GM23248 (cell line): ENCODE measurements around the gene FAM174C. TPM values are rescaled to one million over a fixed set of nuclear protein-coding genes. Genes with fewer than 3 reads are reported as not detected.

Source experiments
- DNase-seq: peaks from one replicate; pipeline ENCODE4 v3.0.0-alpha.2; 2015
- H2AFZ ChIP-seq: fragments of 200-600 bp; sonication (generic); 2 replicates; pipeline ENCODE4 v1.6.1; 2016; ENCODE audit warnings: antibody characterized with exemption
- H3F3A ChIP-seq: fragments of 200-600 bp; sonication (generic); 2 replicates; pipeline ENCODE4 v1.6.1; 2016; ENCODE audit warnings: mild to moderate bottlenecking, antibody characterized with exemption, mixed run types; ENCODE audit not compliant: insufficient read depth
- H3K27ac ChIP-seq: fragments of 200-600 bp; sonication (generic); 2 replicates; pipeline ENCODE4 v1.5.1; 2016; ENCODE audit warnings: mild to moderate bottlenecking
- H3K27me3 ChIP-seq: fragments of 200-600 bp; sonication (generic); replicated peaks from 2 replicates; pipeline ENCODE4 v1.6.1; 2016; ENCODE audit warnings: mild to moderate bottlenecking; ENCODE audit not compliant: insufficient read depth
- H3K36me3 ChIP-seq: fragments of 200-600 bp; sonication (generic); 2 replicates; pipeline ENCODE4 v1.6.1; 2016; ENCODE audit warnings: low read depth, mild to moderate bottlenecking
- H3K4me1 ChIP-seq: fragments of 200-600 bp; sonication (generic); 2 replicates; pipeline ENCODE4 v1.6.1; 2016; ENCODE audit warnings: mild to moderate bottlenecking; ENCODE audit not compliant: insufficient read depth
- H3K4me2 ChIP-seq: fragments of 200-600 bp; sonication (generic); one replicate; pipeline ENCODE4 v1.6.1; 2016; ENCODE audit warnings: mild to moderate bottlenecking; ENCODE audit not compliant: unreplicated experiment
- H3K4me3 ChIP-seq: fragments of 200-600 bp; sonication (generic); 2 replicates; pipeline ENCODE4 v1.5.1; 2016; ENCODE audit warnings: mild to moderate bottlenecking
- H3K79me2 ChIP-seq: fragments of 200-600 bp; sonication (generic); 2 replicates; pipeline ENCODE4 v1.6.1; 2016; ENCODE audit warnings: mild to moderate bottlenecking; ENCODE audit not compliant: insufficient read depth
- H3K9ac ChIP-seq: fragments of 200-600 bp; sonication (generic); 2 replicates; pipeline ENCODE4 v1.6.1; 2016; ENCODE audit warnings: mild to moderate bottlenecking
- H3K9me2 ChIP-seq: fragments of 200-600 bp; sonication (generic); 2 replicates; pipeline ENCODE4 v1.6.1; 2016; ENCODE audit warnings: mixed run types, mild to moderate bottlenecking, moderate library complexity; ENCODE audit not compliant: insufficient read depth
- H3K9me3 ChIP-seq: fragments of 200-600 bp; sonication (generic); one replicate; pipeline ENCODE4 v1.6.1; 2017; ENCODE audit warnings: low read depth
- H4K20me1 ChIP-seq: fragments of 200-600 bp; sonication (generic); 2 replicates; pipeline ENCODE4 v1.6.0; 2016; ENCODE audit not compliant: insufficient read depth
- EZH2 ChIP-seq: fragments of 200-600 bp; sonication (generic); IDR thresholded peaks from 2 replicates; pipeline ENCODE4 v1.6.1; 2018; ENCODE audit warnings: antibody characterized with exemption, mild to moderate bottlenecking; ENCODE audit not compliant: insufficient read depth, poor library complexity, severe bottlenecking
- EZH2phosphoT487 ChIP-seq: fragments of 200-600 bp; sonication (generic); IDR thresholded peaks from 2 replicates; pipeline ENCODE4 v1.6.1; 2018; ENCODE audit warnings: antibody characterized with exemption, moderate library complexity, mild to moderate bottlenecking, low read depth; ENCODE audit not compliant: insufficient read depth
- WGBS, 2 experiments: methylation state at CpG; one replicate each; pipeline ENCODE4 v1.1.6; 2015 to 2017; ENCODE audit warnings: low lambda C conversion rate in 2 of 2, low coverage in 1 of 2; ENCODE audit errors: missing lambda C conversion rate in 2 of 2; 5-methylcytosine and 5-hydroxymethylcytosine counted together
- in situ Hi-C: fragments of 300-500 bp; cut with MboI; formaldehyde crosslinking; loops from 2 replicates; pipeline ENCODE4 v1.15.0; 2020
- polyA plus RNA-seq: library from polyadenylated mRNA; unstranded; fragments of >200 nt; fragmentation: Nextera tagmentation; extraction: Ambion mirVana; gene quantifications from 2 replicates; pipeline ENCODE4 v1.2.1, GENCODE V29; 2016
- total RNA-seq: library from RNA; depleted of rRNA; stranded (reverse); fragments of >200 nt; shearing (Covaris generic); gene quantifications from 2 replicates; pipeline ENCODE4 v1.2.3, GENCODE V29; 2014

Gene FAM174C
- total and polyA plus RNA-seq, 2 experiments from 2014 or later: 81.6 to 84.5 TPM

DNA sequence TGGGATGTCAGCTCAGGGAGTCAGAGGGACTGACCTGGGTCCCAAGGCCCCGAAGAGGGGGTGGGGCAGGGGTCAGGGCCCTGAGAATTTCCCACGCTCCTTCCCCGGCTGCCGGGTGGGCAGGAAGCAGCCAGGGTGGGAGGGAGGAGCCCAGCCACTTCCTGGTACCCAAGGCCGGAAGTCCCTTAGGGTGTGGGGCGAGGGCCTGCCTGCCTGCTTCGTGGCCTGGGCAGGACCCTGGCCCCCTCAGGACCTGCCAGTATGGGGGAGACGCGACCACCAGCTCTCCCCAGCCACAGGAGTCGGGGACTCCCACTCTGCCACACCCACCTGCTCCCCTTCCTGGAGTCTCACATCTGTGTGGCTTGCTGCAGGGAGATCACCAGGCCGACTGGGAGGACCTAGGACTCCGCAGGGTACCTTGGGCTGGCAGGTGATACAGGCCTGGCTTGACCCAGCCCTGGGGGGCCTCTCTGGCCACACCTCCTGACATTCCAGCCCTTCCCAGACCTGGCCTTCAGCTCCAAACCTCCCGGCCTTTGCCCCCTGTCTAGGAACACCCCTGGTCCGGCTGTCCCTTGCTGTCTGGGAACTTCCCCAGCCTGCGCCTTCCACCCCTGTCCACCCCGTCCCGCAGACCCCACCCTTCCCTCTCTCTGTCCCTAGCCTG, 16.0 kb upstream of the FAM174C start:
- Histone ChIP-seq H3K9me2 (no peaks in the 10 kb centered on the region), H4K20me1 (no peaks in the 10 kb centered on the region), H3K79me2 (peaks cover 40% of the 10 kb centered on the region), H3K4me3 (no peak overlapping the region), H2AFZ (no peak overlapping the region), H3K9me3 (no peaks in the 10 kb centered on the region), H3K27me3 (no peaks in the 10 kb centered on the region), H3K36me3 (peaks cover 33% of the 10 kb centered on the region), H3K9ac (peak overlapping the region; percentile 94), H3K4me2 (no peak overlapping the region), H3F3A (peaks cover 55% of the 10 kb centered on the region), H3K27ac (peak overlapping the region; percentile 98), H3K4me1 (peaks cover 47% of the 10 kb centered on the region)
- no peak for TF ChIP-seq EZH2phosphoT487
- no peak for TF ChIP-seq EZH2
- DNase-seq: peak; percentile 74
- 29 to 35% methylated on average over 14 to 17 of the region's 17 CpGs for WGBS, 2 experiments
- in situ Hi-C loops: no loop called here

DNA sequence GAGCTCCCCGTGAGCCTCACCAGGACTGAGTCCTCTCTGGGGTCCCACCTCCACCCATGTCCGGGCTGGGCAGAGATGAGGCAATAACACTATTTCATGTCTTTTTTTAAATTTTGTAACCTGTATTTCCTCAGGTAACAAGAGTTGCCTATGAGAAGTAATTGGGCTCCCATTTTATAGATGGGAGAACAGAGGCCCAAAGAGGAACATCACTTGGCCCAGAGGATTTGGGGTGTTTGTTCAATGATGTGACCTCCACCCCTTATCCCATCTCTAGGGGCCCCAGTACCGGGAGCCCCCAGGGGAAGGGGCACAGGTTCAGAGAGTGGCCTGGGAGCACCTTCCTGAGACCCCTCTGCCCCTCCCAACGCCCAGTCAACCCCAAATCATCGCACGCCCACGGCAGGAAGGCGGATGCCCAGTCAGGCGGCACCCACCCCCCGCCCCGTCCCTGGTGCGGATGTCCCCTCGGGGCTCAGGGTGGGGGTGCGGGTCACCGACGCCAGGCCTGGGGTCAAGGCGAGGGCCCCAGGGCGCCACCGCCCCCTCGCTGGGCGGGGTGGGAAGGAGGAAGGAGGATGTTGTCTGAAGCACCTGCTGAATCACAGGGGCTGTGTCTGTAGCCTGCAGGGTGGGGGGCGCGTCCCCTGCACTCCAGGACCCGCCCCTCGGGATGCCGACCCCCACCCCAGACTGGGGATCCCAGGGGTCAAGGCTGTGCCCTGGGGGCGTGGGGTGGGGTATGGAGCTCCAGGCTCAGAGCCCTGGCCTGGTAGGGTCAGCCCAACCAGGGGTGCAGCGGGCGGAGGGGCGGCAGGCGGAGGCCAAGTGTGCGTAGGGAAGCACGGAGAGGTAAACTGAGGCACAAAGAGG, 15.2 kb upstream of the FAM174C start:
- TF ChIP-seq EZH2 (no peak), EZH2phosphoT487 (no peak)
- H3K27me3 ChIP-seq: no peaks in the 10 kb centered on the region
- H3K9ac ChIP-seq: peak overlapping the region; percentile 94
- DNase-seq: peak; percentile 67
- no peaks in the 10 kb centered on the region for H3K9me2 ChIP-seq
- no peak overlapping the region for H2AFZ ChIP-seq
- peaks cover 51% of the 10 kb centered on the region for H3F3A ChIP-seq
- in situ Hi-C loops: no loop called here
- H3K4me1 ChIP-seq: peaks cover 41% of the 10 kb centered on the region
- H3K9me3 ChIP-seq: no peaks in the 10 kb centered on the region
- H3K4me2 ChIP-seq: peak overlapping the region; percentile 51
- H3K36me3 ChIP-seq: peaks cover 25% of the 10 kb centered on the region; the same call in 1 of the 2 replicates
- H3K27ac ChIP-seq: peak overlapping the region; percentile 98
- no peaks in the 10 kb centered on the region for H4K20me1 ChIP-seq
- 19 to 33% methylated on average over 10 to 31 of the region's 33 CpGs for whole genome bisulfite sequencing, 2 experiments
- peak overlapping the region; percentile 38; the same call in 1 of the 2 replicates for H3K4me3 ChIP-seq
- peaks cover 32% of the 10 kb centered on the region for H3K79me2 ChIP-seq

DNA sequence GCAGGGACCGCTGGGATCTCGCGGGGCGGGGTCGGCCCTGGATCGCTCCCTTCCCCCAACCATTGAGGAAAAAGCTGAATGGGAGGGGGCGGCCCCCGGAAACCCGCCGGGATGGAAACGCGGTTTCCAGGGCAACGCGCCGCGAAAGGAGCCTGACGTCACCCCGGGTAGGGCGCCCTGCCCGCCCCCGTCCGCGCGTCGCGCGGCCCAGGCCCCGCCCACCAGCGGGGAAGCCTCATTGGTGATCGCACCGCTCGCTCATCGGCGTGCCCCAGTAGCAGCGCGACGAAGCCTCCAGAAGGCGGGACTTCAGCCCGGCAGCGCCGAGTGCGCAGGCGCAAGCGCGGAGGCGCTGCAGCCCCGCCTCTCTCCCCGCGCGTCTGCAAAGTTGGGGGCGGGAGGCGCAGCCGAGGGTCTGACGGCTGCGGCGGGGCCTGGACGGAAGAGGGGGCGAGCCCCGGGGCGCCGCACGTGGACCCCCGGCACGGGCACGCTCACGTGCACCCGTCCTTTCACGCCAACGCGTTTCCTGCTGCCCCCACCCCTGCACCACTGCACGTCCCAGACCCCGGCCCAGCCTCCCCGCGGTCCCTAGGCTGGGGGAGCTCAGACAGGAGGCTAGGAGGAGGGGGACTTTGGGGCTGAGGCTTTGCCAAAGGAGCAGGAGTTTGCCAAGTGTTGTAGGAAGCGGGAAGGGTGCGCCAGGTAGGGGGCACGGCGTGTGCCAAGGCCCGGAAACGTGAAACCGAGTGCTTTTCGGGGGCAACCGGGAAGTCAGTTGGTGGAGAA, 14.4 kb upstream of the FAM174C start:
- no peaks in the 10 kb centered on the region for H3K9me3 ChIP-seq
- WGBS, 2 experiments: 1 to 6% methylated on average over 25 to 63 of the region's 83 CpGs
- H3K27ac ChIP-seq: peak overlapping the region; percentile 98
- peak overlapping the region; percentile 81 for H3K4me3 ChIP-seq
- H3F3A ChIP-seq: peaks cover 46% of the 10 kb centered on the region
- H2AFZ ChIP-seq: no peak overlapping the region
- no peaks in the 10 kb centered on the region for H4K20me1 ChIP-seq
- peaks cover 24% of the 10 kb centered on the region for H3K79me2 ChIP-seq
- no peak for TF ChIP-seq EZH2phosphoT487
- no peak for TF ChIP-seq EZH2
- in situ Hi-C loops: no loop called here
- no peaks in the 10 kb centered on the region for H3K9me2 ChIP-seq
- no peaks in the 10 kb centered on the region for H3K27me3 ChIP-seq
- peak overlapping the region; percentile 98 for H3K4me2 ChIP-seq
- H3K36me3 ChIP-seq: peaks cover 17% of the 10 kb centered on the region; the same call in 1 of the 2 replicates
- H3K9ac ChIP-seq: peak overlapping the region; percentile 94
- peak; percentile 99 for DNase-seq
- peaks cover 45% of the 10 kb centered on the region for H3K4me1 ChIP-seq

GRCh38 chr19:1261538-1261797, 13.9 kb upstream of the FAM174C start:
- in situ Hi-C loops: no loop called here
- H3K4me1 ChIP-seq: peaks cover 48% of the 10 kb centered on the region

More at GRCh38 chr19:1261538-1261797, 13.9 kb upstream of the FAM174C start:
- Histone ChIP-seq H3K9ac (peak overlapping the region; percentile 94), H3K9me3 (no peaks in the 10 kb centered on the region), H4K20me1 (no peaks in the 10 kb centered on the region), H3K27me3 (no peaks in the 10 kb centered on the region), H3K36me3 (peaks cover 14% of the 10 kb centered on the region; the same call in 1 of the 2 replicates), H3K4me3 (peak overlapping the region; percentile 81), H3K27ac (peak overlapping the region; percentile 98), H3F3A (peaks cover 40% of the 10 kb centered on the region), H3K79me2 (peaks cover 19% of the 10 kb centered on the region), H2AFZ (no peak overlapping the region), H3K9me2 (no peaks in the 10 kb centered on the region), H3K4me2 (peak overlapping the region; percentile 98)
- WGBS, 2 experiments: 21 to 25% methylated on average over 14 of the region's 14 CpGs
- DNase-seq: peak; percentile 63
- TF ChIP-seq EZH2 (no peak), EZH2phosphoT487 (no peak)
